ENCODE measurements around the gene CNNM2.

The CNNM2 gene

GRCh38 chr10:103110407-103110806 lies 192.3 kb downstream of the CNNM2 start:
- no peaks in the 10 kb centered on the region for H3K27me3 ChIP-seq (ENCODE audit: control insufficient read depth, insufficient read depth, low read length)
- no peak overlapping the region for H3K27ac ChIP-seq (ENCODE audit: low read length)
- H3K36me3 ChIP-seq (ENCODE audit: control insufficient read depth, insufficient read depth, low read length) = no peaks in the 10 kb centered on the region
- DNase-seq (ENCODE audit: low read depth, low spot score) = no peak
- H3K9me3 ChIP-seq (ENCODE audit: control insufficient read depth, insufficient read depth, low read length) = no peaks in the 10 kb centered on the region
- H3K4me3 ChIP-seq (ENCODE audit: low read length) = no peak overlapping the region
- H3K4me1 ChIP-seq (ENCODE audit: control insufficient read depth, insufficient read depth, low read length) = no peaks in the 10 kb centered on the region

GRCh38 chr10:103111031-103111917 lies 193.2 kb downstream of the CNNM2 start:
- no CpG with 5 or more reads among the region's 2 CpGs for WGBS (ENCODE audit: insufficient coverage, insufficient read length)
- DNase-seq (ENCODE audit: low read depth, low spot score) = no peak
- Histone ChIP-seq H3K27ac (ENCODE audit: low read length) (no peak overlapping the region), H3K9me3 (ENCODE audit: control insufficient read depth, insufficient read depth, low read length) (no peaks in the 10 kb centered on the region), H3K4me1 (ENCODE audit: control insufficient read depth, insufficient read depth, low read length) (no peaks in the 10 kb centered on the region), H3K27me3 (ENCODE audit: control insufficient read depth, insufficient read depth, low read length) (no peaks in the 10 kb centered on the region), H3K36me3 (ENCODE audit: control insufficient read depth, insufficient read depth, low read length) (no peaks in the 10 kb centered on the region), H3K4me3 (ENCODE audit: low read length) (no peak overlapping the region)

GRCh38 chr10:103111918-103112877 lies 194.1 kb downstream of the CNNM2 start:
- WGBS (ENCODE audit: insufficient coverage, insufficient read length) = no CpG with 5 or more reads among the region's 4 CpGs
- no peaks in the 10 kb centered on the region for H3K4me1 ChIP-seq (ENCODE audit: control insufficient read depth, insufficient read depth, low read length)
- no peak for DNase-seq (ENCODE audit: low read depth, low spot score)
- no peaks in the 10 kb centered on the region for H3K9me3 ChIP-seq (ENCODE audit: control insufficient read depth, insufficient read depth, low read length)
- no peaks in the 10 kb centered on the region for H3K36me3 ChIP-seq (ENCODE audit: control insufficient read depth, insufficient read depth, low read length)
- H3K27me3 ChIP-seq (ENCODE audit: control insufficient read depth, insufficient read depth, low read length) = no peaks in the 10 kb centered on the region
- H3K27ac ChIP-seq (ENCODE audit: low read length) = no peak overlapping the region
- H3K4me3 ChIP-seq (ENCODE audit: low read length) = no peak overlapping the region

- WGBS (ENCODE audit: insufficient coverage, insufficient read length) = no CpG with 5 or more reads among the region's 6 CpGs
- Histone ChIP-seq H3K27ac (ENCODE audit: low read length) (no peak overlapping the region), H3K4me3 (ENCODE audit: low read length) (no peak overlapping the region), H3K36me3 (ENCODE audit: control insufficient read depth, insufficient read depth, low read length) (no peaks in the 10 kb centered on the region), H3K27me3 (ENCODE audit: control insufficient read depth, insufficient read depth, low read length) (no peaks in the 10 kb centered on the region), H3K9me3 (ENCODE audit: control insufficient read depth, insufficient read depth, low read length) (no peaks in the 10 kb centered on the region), H3K4me1 (ENCODE audit: control insufficient read depth, insufficient read depth, low read length) (no peaks in the 10 kb centered on the region)
- no peak for DNase-seq (ENCODE audit: low read depth, low spot score)
Measured at GRCh38 chr10:103114876-103115275, 196.8 kb downstream of the CNNM2 start.

GRCh38 chr10:103117247-103117646 lies 199.2 kb downstream of the CNNM2 start:
- Histone ChIP-seq H3K4me1 (ENCODE audit: control insufficient read depth, insufficient read depth, low read length) (no peaks in the 10 kb centered on the region), H3K27me3 (ENCODE audit: control insufficient read depth, insufficient read depth, low read length) (no peaks in the 10 kb centered on the region), H3K36me3 (ENCODE audit: control insufficient read depth, insufficient read depth, low read length) (no peaks in the 10 kb centered on the region), H3K9me3 (ENCODE audit: control insufficient read depth, insufficient read depth, low read length) (no peaks in the 10 kb centered on the region), H3K4me3 (ENCODE audit: low read length) (no peak overlapping the region), H3K27ac (ENCODE audit: low read length) (no peak overlapping the region)
- WGBS (ENCODE audit: insufficient coverage, insufficient read length) = no CpG with 5 or more reads among the region's 2 CpGs
- DNase-seq (ENCODE audit: low read depth, low spot score) = no peak

DNA sequence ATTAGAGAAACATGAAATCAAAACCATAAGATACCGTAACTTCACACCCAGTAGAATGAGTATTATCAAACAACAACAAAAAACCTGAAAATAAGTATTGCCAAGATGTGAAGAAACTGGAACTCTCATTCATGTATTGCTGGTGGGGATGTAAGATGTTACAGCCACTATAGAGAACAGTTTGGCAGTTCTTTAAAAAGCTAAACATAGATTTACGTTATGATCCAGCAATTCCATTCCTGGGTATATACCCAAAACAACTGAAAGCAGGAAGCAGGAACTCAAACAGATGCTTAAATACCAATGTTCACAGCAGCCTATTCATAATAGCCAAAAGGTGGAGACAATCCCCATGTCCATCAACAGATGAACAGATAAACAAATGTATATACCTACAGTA lies 202.5 kb downstream of the CNNM2 start:
- Histone ChIP-seq H3K27ac (ENCODE audit: low read length) (no peak overlapping the region), H3K4me3 (ENCODE audit: low read length) (no peak overlapping the region), H3K9me3 (ENCODE audit: control insufficient read depth, insufficient read depth, low read length) (no peaks in the 10 kb centered on the region), H3K27me3 (ENCODE audit: control insufficient read depth, insufficient read depth, low read length) (no peaks in the 10 kb centered on the region), H3K4me1 (ENCODE audit: control insufficient read depth, insufficient read depth, low read length) (no peaks in the 10 kb centered on the region), H3K36me3 (ENCODE audit: control insufficient read depth, insufficient read depth, low read length) (no peaks in the 10 kb centered on the region)
- WGBS (ENCODE audit: insufficient coverage, insufficient read length) = no CpG with 5 or more reads among the region's 2 CpGs
- no peak for DNase-seq (ENCODE audit: low read depth, low spot score)

GRCh38 chr10:103120977-103121735 lies 203.1 kb downstream of the CNNM2 start:
- H3K27ac ChIP-seq (ENCODE audit: low read length) = no peak overlapping the region
- H3K27me3 ChIP-seq (ENCODE audit: control insufficient read depth, insufficient read depth, low read length) = no peaks in the 10 kb centered on the region
- no peaks in the 10 kb centered on the region for H3K4me1 ChIP-seq (ENCODE audit: control insufficient read depth, insufficient read depth, low read length)
- H3K4me3 ChIP-seq (ENCODE audit: low read length) = no peak overlapping the region
- WGBS (ENCODE audit: insufficient coverage, insufficient read length) = no CpG with 5 or more reads among the region's 2 CpGs
- DNase-seq (ENCODE audit: low read depth, low spot score) = no peak
- no peaks in the 10 kb centered on the region for H3K9me3 ChIP-seq (ENCODE audit: control insufficient read depth, insufficient read depth, low read length)
- H3K36me3 ChIP-seq (ENCODE audit: control insufficient read depth, insufficient read depth, low read length) = no peaks in the 10 kb centered on the region

DNA sequence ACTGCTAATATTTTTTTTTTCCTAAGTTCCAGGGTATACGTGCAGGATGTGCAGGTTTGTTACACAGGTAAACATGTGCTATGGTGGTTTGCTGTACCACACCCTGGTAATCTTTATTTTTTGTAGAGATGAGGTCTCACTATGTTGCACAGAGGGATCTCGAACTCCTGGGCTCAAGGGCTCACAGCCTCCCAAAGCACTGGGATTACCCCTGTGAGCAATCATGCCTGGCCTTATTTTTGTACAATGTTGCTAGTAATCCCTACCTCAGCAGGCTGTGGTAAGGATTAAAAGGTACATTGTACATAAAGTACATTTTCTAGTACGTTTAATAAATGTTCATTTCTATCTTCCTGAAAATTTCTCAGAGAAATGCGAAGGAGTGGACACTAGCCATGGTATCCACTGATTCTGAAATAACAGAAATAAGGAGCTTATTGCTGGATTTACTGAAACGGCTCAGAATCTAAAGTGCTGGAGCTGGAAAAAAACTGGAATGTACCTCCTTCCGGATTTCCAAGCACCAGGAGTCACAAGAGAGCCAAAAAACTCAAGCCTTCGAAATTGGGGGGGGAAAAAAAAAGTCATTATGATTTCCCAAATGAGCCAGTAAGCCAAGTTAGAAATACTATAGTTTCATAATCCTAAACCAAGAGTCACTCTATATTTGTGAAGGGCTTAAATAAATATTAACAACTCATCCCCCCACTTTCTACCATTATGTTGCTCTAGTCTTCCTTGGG lies 205.4 kb downstream of the CNNM2 start:
- Histone ChIP-seq H3K27me3 (ENCODE audit: control insufficient read depth, insufficient read depth, low read length) (no peaks in the 10 kb centered on the region), H3K4me3 (ENCODE audit: low read length) (no peak overlapping the region), H3K36me3 (ENCODE audit: control insufficient read depth, insufficient read depth, low read length) (no peaks in the 10 kb centered on the region), H3K4me1 (ENCODE audit: control insufficient read depth, insufficient read depth, low read length) (no peaks in the 10 kb centered on the region), H3K27ac (ENCODE audit: low read length) (no peak overlapping the region), H3K9me3 (ENCODE audit: control insufficient read depth, insufficient read depth, low read length) (no peaks in the 10 kb centered on the region)
- no peak for DNase-seq (ENCODE audit: low read depth, low spot score)
- WGBS (ENCODE audit: insufficient coverage, insufficient read length) = no CpG with 5 or more reads among the region's 7 CpGs

DNA sequence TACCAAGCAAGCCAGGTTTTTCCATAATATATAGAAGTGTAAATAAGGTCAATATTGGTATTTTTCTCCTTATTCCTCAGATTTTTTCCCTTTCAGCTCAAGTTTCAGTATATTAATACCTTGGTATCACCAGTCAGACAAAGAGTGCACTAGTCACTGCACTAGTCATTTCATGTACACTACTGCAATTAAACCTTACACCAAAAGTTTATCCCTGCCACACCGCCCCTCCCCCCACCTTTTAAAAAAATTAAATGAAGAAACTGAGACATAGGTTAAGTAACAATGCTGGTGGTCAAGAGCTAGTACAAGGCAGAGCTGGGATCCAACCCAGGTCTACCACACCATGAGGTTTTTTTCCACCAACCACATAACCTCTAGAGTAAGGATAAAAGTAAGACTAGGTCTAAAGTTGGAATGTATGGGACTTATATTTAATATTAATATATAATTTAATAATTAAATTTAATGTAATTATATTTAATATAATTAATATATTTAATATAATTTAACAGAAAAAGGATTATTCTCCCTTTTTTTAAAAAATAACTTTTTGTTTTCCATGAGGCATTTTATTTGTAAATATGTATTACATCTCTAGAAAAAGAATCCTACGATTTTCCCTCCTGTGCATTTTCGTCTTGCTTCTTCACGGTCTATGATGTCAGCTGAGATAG lies 206.5 kb downstream of the CNNM2 start:
- no peaks in the 10 kb centered on the region for H3K27me3 ChIP-seq (ENCODE audit: control insufficient read depth, insufficient read depth, low read length)
- no peaks in the 10 kb centered on the region for H3K36me3 ChIP-seq (ENCODE audit: control insufficient read depth, insufficient read depth, low read length)
- DNase-seq (ENCODE audit: low read depth, low spot score) = no peak
- no peaks in the 10 kb centered on the region for H3K9me3 ChIP-seq (ENCODE audit: control insufficient read depth, insufficient read depth, low read length)
- no CpG with 5 or more reads among the region's 4 CpGs for WGBS (ENCODE audit: insufficient coverage, insufficient read length)
- H3K27ac ChIP-seq (ENCODE audit: low read length) = no peak overlapping the region
- no peaks in the 10 kb centered on the region for H3K4me1 ChIP-seq (ENCODE audit: control insufficient read depth, insufficient read depth, low read length)
- no peak overlapping the region for H3K4me3 ChIP-seq (ENCODE audit: low read length)

Data from iPS DF 6.9 (cell line).